ENCODE results near the gene TCOF1. TPM values are rescaled to one million over a fixed set of nuclear protein-coding genes. Genes with fewer than 3 reads are reported as not detected.
"Not testable (repeated sequence)": the region's sequence is repeated elsewhere in the genome, so short reads cannot be mapped to it uniquely, and the experiment has no call there.

The TCOF1 gene
- total RNA-seq, 1 donor from 2014 or later = 91.1 TPM

DNA sequence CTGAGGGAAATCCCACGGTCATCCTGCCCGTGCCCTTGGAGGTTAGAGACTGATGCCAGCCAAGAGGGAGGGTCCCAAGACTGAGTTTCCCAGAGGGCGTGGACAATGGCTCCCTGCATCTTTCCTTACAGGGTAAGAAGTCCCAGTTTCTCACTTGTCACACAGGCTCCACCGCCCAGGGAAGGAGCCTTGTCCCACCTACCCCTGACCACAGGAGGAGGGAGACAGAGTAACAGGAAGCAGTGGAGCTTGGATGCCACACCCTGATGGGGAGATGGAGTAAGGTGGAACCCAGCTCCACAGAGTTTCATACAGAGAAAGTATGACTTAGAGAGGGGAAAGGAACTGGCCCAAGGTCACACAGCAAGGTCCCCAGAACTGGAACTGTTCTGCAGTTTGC, 64.6 kb downstream of the TCOF1 start:
- H3K27me3 Mint-ChIP-seq (ENCODE audit: low read depth) = no peaks in the 10 kb centered on the region
- H3K4me3 Mint-ChIP-seq = no peak overlapping the region
- no peak overlapping the region for H3K27ac Mint-ChIP-seq (ENCODE audit: unreplicated experiment)
- no peak for DNase-seq (ENCODE audit: low read depth, low spot score)
- no peaks in the 10 kb centered on the region for H3K9me3 Mint-ChIP-seq
- TF ChIP-seq, protein P1, sequence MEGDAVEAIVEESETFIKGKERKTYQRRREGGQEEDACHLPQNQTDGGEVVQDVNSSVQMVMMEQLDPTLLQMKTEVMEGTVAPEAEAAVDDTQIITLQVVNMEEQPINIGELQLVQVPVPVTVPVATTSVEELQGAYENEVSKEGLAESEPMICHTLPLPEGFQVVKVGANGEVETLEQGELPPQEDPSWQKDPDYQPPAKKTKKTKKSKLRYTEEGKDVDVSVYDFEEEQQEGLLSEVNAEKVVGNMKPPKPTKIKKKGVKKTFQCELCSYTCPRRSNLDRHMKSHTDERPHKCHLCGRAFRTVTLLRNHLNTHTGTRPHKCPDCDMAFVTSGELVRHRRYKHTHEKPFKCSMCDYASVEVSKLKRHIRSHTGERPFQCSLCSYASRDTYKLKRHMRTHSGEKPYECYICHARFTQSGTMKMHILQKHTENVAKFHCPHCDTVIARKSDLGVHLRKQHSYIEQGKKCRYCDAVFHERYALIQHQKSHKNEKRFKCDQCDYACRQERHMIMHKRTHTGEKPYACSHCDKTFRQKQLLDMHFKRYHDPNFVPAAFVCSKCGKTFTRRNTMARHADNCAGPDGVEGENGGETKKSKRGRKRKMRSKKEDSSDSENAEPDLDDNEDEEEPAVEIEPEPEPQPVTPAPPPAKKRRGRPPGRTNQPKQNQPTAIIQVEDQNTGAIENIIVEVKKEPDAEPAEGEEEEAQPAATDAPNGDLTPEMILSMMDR (conservative IDR thresholded peaks at IDR 0.05) = no peak
- peaks cover 14% of the 10 kb centered on the region for H3K4me1 Mint-ChIP-seq
- H3K36me3 Mint-ChIP-seq (ENCODE audit: low read depth) = no peaks in the 10 kb centered on the region

DNA sequence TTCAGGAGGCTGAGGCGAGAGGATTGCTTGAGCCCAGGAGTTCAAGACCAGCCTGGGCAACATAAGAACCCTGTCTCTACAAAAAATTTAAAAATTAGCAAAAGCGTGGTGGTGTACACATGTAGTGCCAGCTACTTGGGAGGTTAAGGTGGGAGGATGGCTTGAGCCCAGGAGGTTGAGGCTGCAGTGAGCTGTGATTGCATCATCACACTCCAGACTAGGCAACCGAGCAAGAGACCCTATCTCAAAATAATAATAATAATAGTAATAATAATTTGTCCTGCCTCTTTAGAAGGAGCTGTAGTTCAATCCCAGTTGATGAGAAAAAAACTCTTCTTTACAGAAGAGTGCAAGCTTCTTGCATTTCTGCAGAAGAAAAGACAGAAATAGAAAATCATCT, 65.3 kb downstream of the TCOF1 start:
- no peak for DNase-seq (ENCODE audit: low read depth, low spot score)
- H3K4me1 Mint-ChIP-seq = peaks cover 16% of the 10 kb centered on the region
- no peak overlapping the region for H3K27ac Mint-ChIP-seq (ENCODE audit: unreplicated experiment)
- no peak overlapping the region for H3K4me3 Mint-ChIP-seq
- TF ChIP-seq, protein P1 (conservative IDR thresholded peaks at IDR 0.05) = no peak
- H3K36me3 Mint-ChIP-seq (ENCODE audit: low read depth) = no peaks in the 10 kb centered on the region
- no peaks in the 10 kb centered on the region for H3K9me3 Mint-ChIP-seq
- no peaks in the 10 kb centered on the region for H3K27me3 Mint-ChIP-seq (ENCODE audit: low read depth)

GRCh38 chr5:150426165-150426564, 68.7 kb downstream of the TCOF1 start:
- H3K9me3 Mint-ChIP-seq; H3K4me3 Mint-ChIP-seq; H3K27me3 Mint-ChIP-seq (ENCODE audit: low read depth); H3K27ac Mint-ChIP-seq (ENCODE audit: unreplicated experiment); H3K36me3 Mint-ChIP-seq (ENCODE audit: low read depth); DNase-seq (ENCODE audit: low read depth, low spot score): not testable (repeated sequence)
- H3K4me1 Mint-ChIP-seq = peaks cover 13% of the 10 kb centered on the region

DNA sequence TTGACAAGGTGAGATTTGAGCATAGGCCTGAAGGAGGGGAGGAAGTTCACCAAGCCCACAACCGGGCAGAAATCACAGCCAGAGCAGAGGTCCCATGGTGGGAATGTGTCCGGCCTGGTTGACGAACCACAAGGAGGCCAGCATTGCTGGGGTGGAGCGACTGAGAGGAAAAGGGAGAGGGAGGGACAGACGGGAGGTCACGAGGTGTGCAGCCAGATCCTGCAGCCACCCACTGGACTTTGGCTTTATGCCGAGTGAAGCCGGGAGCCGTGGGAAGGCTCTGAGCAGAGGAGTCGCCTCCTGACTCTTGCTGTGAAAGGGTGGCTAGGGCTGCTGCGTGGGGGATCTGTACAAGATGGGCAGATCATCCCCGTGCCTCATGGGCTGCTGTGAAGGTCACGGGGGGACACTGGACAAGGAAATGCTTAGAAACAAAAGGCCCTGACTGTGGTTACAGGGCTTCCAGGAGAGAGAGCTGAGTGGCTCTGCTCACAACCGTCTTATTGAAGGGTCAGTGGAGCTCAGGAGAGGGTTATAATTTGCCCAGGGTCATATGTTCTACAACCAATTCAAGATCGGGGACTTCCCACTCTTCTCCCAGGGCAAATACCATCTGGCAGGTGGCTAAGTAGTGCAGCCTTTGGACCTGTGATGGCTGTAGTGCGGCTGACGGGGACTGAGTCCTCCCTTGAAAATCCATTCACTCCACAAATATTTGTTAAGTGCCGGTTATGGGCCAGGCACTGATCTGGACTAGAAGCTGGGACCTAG, 70.8 kb downstream of the TCOF1 start:
- DNase-seq (ENCODE audit: low read depth, low spot score) = no peak
- Mint-ChIP-seq H3K27me3 (ENCODE audit: low read depth) (no peaks in the 10 kb centered on the region), H3K27ac (ENCODE audit: unreplicated experiment) (no peak overlapping the region), H3K4me1 (peaks cover 13% of the 10 kb centered on the region), H3K36me3 (ENCODE audit: low read depth) (no peaks in the 10 kb centered on the region), H3K4me3 (no peak overlapping the region), H3K9me3 (no peaks in the 10 kb centered on the region)
- TF ChIP-seq, protein P1 (conservative IDR thresholded peaks at IDR 0.05) = no peak

DNA sequence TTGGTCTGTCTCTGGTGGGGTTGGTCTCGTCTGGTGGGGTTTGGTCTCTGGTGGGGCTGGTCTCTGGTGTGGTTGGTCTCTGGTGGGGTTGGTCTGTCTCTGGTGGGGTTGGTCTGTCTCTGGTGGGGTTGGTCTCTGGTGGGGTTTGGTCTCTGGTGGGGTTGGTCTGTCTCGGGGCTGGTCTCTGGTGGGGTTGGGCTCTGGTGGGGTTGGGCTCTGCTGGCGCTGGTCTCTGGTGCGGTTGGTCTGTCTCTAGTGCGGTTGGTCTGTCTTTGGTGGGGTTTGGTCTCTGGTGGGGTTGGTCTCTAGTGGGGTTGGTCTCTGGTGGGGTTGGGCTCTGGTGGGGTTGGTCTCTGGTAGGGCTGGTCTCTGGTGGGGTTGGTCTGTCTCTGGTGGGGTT, 71.5 kb downstream of the TCOF1 start:
- Mint-ChIP-seq H3K27me3 (ENCODE audit: low read depth) (no peaks in the 10 kb centered on the region), H3K4me3 (no peak overlapping the region), H3K9me3 (no peaks in the 10 kb centered on the region), H3K4me1 (peaks cover 13% of the 10 kb centered on the region), H3K27ac (ENCODE audit: unreplicated experiment) (no peak overlapping the region), H3K36me3 (ENCODE audit: low read depth) (no peaks in the 10 kb centered on the region)
- DNase-seq (ENCODE audit: low read depth, low spot score) = no peak
- TF ChIP-seq, protein P1 (conservative IDR thresholded peaks at IDR 0.05) = no peak

GRCh38 chr5:150429410-150429873, 71.9 kb downstream of the TCOF1 start:
- no peak for DNase-seq (ENCODE audit: low read depth, low spot score)
- Mint-ChIP-seq H3K36me3 (ENCODE audit: low read depth) (no peaks in the 10 kb centered on the region), H3K9me3 (no peaks in the 10 kb centered on the region), H3K4me3 (no peak overlapping the region), H3K4me1 (peaks cover 13% of the 10 kb centered on the region), H3K27ac (ENCODE audit: unreplicated experiment) (peak overlapping the region; percentile 47), H3K27me3 (ENCODE audit: low read depth) (no peaks in the 10 kb centered on the region)
- TF ChIP-seq, protein P1 (conservative IDR thresholded peaks at IDR 0.05) = no peak

Data from neural crest cell (in vitro differentiated cells).